AG09319 (cell line): ENCODE measurements around the gene ZNF536.

ENCODE experiments used
- DNase-seq: peaks from one replicate; pipeline ENCODE4 v3.0.0-alpha.2; 2010; ENCODE audit warnings: low read depth; ENCODE audit errors: extremely low read depth
- TF ChIP-seq, protein P1 (sequence below): IDR thresholded peaks from 2 replicates; pipeline ENCODE4 v1.5.1; 2011; ENCODE audit warnings: low read depth, mild to moderate bottlenecking, inconsistent platforms, low read length, moderate library complexity

Gene ZNF536

DNA sequence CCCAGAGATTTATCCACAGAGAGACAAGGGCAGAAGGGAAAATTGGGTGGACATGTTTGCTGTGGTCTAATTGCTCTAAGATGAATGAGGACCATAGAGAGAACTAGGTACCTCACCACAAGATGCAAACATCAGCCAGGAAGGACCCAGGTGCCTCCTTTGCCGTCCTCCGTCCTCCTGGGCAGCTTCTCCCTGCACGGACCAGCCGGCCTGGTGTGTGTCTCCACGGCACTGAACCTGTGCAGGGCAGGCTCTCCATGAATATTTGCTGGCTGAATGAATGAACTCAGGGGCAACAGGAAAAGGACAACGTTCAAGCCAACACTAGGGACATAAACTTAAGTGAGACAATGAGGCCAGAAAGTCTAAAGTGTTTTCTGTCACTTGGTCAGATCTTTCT, 143.9 kb downstream of the ZNF536 start:
- no peak for DNase-seq
- TF ChIP-seq, protein P1, sequence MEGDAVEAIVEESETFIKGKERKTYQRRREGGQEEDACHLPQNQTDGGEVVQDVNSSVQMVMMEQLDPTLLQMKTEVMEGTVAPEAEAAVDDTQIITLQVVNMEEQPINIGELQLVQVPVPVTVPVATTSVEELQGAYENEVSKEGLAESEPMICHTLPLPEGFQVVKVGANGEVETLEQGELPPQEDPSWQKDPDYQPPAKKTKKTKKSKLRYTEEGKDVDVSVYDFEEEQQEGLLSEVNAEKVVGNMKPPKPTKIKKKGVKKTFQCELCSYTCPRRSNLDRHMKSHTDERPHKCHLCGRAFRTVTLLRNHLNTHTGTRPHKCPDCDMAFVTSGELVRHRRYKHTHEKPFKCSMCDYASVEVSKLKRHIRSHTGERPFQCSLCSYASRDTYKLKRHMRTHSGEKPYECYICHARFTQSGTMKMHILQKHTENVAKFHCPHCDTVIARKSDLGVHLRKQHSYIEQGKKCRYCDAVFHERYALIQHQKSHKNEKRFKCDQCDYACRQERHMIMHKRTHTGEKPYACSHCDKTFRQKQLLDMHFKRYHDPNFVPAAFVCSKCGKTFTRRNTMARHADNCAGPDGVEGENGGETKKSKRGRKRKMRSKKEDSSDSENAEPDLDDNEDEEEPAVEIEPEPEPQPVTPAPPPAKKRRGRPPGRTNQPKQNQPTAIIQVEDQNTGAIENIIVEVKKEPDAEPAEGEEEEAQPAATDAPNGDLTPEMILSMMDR, result no peak

- DNase-seq, result no peak
- TF ChIP-seq, protein P1, result no peak
These were observed 144.3 kb downstream of the ZNF536 start for GRCh38 chr19:30516531-30516930.

- no peak for DNase-seq
- TF ChIP-seq, protein P1, result no peak
These were observed 146.9 kb downstream of the ZNF536 start for GRCh38 chr19:30518965-30519606.

DNA sequence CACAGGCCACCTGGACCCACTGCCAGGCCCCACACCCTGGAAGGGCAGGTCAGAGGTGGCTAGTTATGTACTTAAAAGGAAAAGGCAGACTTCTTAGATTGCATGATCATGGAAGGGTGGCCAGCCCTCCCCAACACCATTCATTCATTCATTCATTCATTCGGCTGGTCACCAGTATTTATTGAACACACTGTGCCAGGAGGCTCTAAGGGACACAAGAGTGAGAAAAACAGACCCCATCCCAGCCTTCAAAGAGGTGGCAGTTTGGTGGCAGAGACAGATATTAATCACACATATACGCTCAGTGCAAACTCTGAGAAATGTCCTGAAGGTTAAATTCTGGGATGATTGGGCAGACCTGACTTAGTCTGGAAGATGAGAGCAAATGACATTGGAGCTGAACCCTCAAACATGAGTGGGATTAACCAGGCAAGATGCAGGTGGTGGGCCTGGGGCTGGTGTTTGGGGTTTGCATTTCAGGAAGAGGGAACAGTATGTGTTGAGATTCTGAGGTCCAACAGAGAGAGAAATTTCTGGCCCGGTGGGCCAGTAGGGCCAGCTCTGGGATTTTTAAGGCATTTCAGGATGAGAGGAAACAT, 147.5 kb downstream of the ZNF536 start:
- TF ChIP-seq, protein P1, result no peak

GRCh38 chr19:30520735-30521479, 148.7 kb downstream of the ZNF536 start:
- no peak for DNase-seq
- TF ChIP-seq, protein P1, result no peak

More for the DNA sequence above, 147.5 kb downstream of the ZNF536 start:
- no peak for DNase-seq

- DNase-seq, result no peak
- TF ChIP-seq, protein P1, result no peak
These were observed 149.8 kb downstream of the ZNF536 start for GRCh38 chr19:30521937-30522336.

- TF ChIP-seq, protein P1, result no peak
- DNase-seq, result no peak
These were observed 150.2 kb downstream of the ZNF536 start for GRCh38 chr19:30522341-30522740.
